Osteocyte (in vitro differentiated cells): ENCODE measurements around the gene NLRP7. TPM values are rescaled to one million over a fixed set of nuclear protein-coding genes. Genes with fewer than 3 reads are reported as not detected.
"Not testable (repeated sequence)": the region's sequence is repeated elsewhere in the genome, so short reads cannot be mapped to it uniquely, and the experiment has no call there.

Experiments used
- DNase-seq: peaks from one replicate; pipeline ENCODE4 v3.0.0; 2021; ENCODE audit warnings: mixed read lengths; ENCODE audit not compliant: unreplicated experiment; ENCODE audit errors: extremely low spot score
- H3K27ac Mint-ChIP-seq: one replicate; pipeline ENCODE4 v1.8.0; 2021; ENCODE audit warnings: mild to moderate bottlenecking, mixed read lengths; ENCODE audit not compliant: unreplicated experiment
- H3K27me3 Mint-ChIP-seq: one replicate; pipeline ENCODE4 v1.8.0; 2021; ENCODE audit warnings: mixed read lengths; ENCODE audit not compliant: unreplicated experiment
- H3K36me3 Mint-ChIP-seq: one replicate; pipeline ENCODE4 v1.8.0; 2021; ENCODE audit warnings: mixed read lengths; ENCODE audit not compliant: unreplicated experiment
- H3K4me1 Mint-ChIP-seq: one replicate; pipeline ENCODE4 v1.8.0; 2021; ENCODE audit warnings: mixed read lengths; ENCODE audit not compliant: unreplicated experiment
- H3K4me3 Mint-ChIP-seq: one replicate; pipeline ENCODE4 v1.8.0; 2021; ENCODE audit warnings: mild to moderate bottlenecking, moderate library complexity, mixed read lengths; ENCODE audit not compliant: unreplicated experiment
- H3K9me3 Mint-ChIP-seq: one replicate; pipeline ENCODE4 v1.8.0; 2021; ENCODE audit warnings: mixed read lengths; ENCODE audit not compliant: unreplicated experiment
- CTCF ChIP-seq: fragments of 200-600 bp; sonication (generic); IDR thresholded peaks from 2 replicates; pipeline ENCODE4 v1.5.0; 2021; ENCODE audit warnings: antibody characterized with exemption, mild to moderate bottlenecking, moderate library complexity
- total RNA-seq: library from RNA; stranded (reverse); gene quantifications from 2 replicates; pipeline ENCODE4 v1.2.1, GENCODE V29; 2021

NLRP7 gene
- total RNA-seq, 1 donor from 2014 or later = not detected

DNA sequence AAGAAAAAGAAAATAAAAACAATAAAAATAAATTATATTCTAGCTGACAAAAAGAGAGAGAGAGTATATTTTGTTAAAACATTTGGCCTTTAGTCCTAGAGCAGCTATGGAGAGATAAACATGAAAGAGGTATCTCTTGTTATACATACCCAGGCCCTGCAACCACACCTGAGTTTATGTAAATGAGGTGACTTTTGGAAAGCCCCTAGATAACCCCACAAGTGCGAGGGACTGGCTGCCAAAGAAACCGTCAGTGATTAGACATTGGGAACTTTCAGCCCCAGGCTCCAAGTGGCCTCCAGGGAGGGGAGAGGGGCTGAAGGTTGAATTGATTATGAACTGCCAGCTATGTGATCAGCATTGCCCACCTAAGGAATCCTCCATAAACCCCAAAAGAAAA lies 2.1 kb upstream of the NLRP7 start:
- Mint-ChIP-seq H3K4me1 (no peaks in the 10 kb centered on the region), H3K9me3 (no peaks in the 10 kb centered on the region), H3K27ac (no peak overlapping the region), H3K27me3 (no peaks in the 10 kb centered on the region), H3K4me3 (no peak overlapping the region), H3K36me3 (no peaks in the 10 kb centered on the region)
- DNase-seq = no peak
- TF ChIP-seq CTCF = no peak

- not testable (repeated sequence) for DNase-seq, H3K27me3 Mint-ChIP-seq, H3K27ac Mint-ChIP-seq, H3K9me3 Mint-ChIP-seq, H3K4me3 Mint-ChIP-seq, H3K4me1 Mint-ChIP-seq, H3K36me3 Mint-ChIP-seq
Observed at GRCh38 chr19:54943772-54944361, 3.5 kb downstream of the NLRP7 start.

GRCh38 chr19:54939538-54939937 lies 7.8 kb downstream of the NLRP7 start:
- H3K36me3 Mint-ChIP-seq, DNase-seq, H3K9me3 Mint-ChIP-seq, H3K4me1 Mint-ChIP-seq, H3K27me3 Mint-ChIP-seq, H3K27ac Mint-ChIP-seq, H3K4me3 Mint-ChIP-seq: not testable (repeated sequence)

DNA sequence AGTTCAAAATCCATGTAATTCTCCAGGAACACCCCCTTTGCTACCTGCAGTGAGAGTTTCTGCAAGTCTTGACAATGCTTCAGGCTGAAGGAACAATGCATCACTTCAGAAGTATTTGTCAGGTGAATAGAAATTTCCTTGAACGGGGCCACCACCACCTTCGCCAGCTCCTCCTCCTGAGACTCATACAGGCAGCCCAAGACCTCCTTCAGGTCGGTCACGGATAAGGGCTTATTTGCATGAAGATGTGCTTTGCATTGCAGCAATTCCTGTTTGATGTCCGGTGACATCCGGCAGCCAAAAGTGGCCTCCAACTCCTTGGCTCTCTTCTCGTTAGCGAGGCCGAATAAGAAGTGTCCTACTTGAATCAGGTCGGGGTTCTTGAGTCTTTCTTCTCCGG lies 8.4 kb downstream of the NLRP7 start:
- Mint-ChIP-seq H3K4me1 (no peaks in the 10 kb centered on the region), H3K9me3 (peaks cover 6% of the 10 kb centered on the region), H3K36me3 (no peaks in the 10 kb centered on the region), H3K4me3 (no peak overlapping the region), H3K27me3 (no peaks in the 10 kb centered on the region), H3K27ac (no peak overlapping the region)
- DNase-seq = no peak
- no peak for TF ChIP-seq CTCF

DNA sequence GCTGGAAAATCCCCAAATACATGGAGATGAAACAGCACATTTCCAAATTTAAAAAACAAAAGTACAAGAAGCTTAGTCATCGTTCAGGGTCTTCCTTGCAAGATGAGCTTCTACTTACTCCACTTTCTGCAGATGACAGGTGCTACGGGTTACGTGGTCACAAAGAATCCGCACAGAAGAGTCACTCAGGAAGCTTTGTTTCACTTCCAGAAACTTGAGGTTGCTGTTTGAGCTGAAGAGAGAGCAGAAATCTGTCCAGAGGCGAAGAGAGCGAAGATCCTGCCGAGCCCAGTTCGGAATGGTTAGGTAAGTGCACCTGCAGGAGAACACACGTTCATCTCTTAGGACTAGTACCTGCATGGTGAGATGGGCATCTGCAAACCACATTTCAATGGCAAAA lies 9.4 kb downstream of the NLRP7 start:
- no peak for TF ChIP-seq CTCF
- Mint-ChIP-seq H3K27ac (no peak overlapping the region), H3K9me3 (peaks cover 6% of the 10 kb centered on the region), H3K36me3 (no peaks in the 10 kb centered on the region), H3K4me3 (no peak overlapping the region), H3K4me1 (no peaks in the 10 kb centered on the region), H3K27me3 (no peaks in the 10 kb centered on the region)
- DNase-seq = no peak

DNA sequence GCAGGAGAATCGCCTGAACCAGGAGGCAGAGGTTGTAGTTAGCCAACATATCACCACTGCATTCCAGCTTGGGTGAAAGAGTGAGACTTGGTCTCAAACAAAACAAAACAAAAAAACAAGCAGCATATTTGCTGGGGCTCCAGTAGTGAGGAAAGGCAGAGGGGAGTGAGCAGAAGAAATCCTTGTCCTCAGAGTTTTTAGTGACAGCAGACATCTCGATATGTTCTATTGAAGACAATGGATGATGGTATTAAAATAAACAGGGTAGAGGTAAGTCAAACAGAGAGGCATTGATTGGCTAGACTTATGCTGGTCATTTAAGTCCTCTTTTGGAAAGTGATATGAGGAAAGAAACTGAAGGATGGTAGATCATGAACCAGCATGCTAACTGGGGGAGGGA lies 19.0 kb downstream of the NLRP7 start:
- Mint-ChIP-seq H3K9me3 (peaks cover 21% of the 10 kb centered on the region), H3K4me1 (no peaks in the 10 kb centered on the region), H3K4me3 (no peak overlapping the region), H3K27me3 (no peaks in the 10 kb centered on the region), H3K27ac (no peak overlapping the region), H3K36me3 (no peaks in the 10 kb centered on the region)
- DNase-seq = no peak
- TF ChIP-seq CTCF = no peak
